Measurements from ENCODE around the gene JPH4.
A peak's percentile ranks its signal among the peaks of the same experiment; 100 is the strongest.
"Not testable (repeated sequence)": the region's sequence is repeated elsewhere in the genome, so short reads cannot be mapped to it uniquely, and the experiment has no call there.

The JPH4 gene

DNA sequence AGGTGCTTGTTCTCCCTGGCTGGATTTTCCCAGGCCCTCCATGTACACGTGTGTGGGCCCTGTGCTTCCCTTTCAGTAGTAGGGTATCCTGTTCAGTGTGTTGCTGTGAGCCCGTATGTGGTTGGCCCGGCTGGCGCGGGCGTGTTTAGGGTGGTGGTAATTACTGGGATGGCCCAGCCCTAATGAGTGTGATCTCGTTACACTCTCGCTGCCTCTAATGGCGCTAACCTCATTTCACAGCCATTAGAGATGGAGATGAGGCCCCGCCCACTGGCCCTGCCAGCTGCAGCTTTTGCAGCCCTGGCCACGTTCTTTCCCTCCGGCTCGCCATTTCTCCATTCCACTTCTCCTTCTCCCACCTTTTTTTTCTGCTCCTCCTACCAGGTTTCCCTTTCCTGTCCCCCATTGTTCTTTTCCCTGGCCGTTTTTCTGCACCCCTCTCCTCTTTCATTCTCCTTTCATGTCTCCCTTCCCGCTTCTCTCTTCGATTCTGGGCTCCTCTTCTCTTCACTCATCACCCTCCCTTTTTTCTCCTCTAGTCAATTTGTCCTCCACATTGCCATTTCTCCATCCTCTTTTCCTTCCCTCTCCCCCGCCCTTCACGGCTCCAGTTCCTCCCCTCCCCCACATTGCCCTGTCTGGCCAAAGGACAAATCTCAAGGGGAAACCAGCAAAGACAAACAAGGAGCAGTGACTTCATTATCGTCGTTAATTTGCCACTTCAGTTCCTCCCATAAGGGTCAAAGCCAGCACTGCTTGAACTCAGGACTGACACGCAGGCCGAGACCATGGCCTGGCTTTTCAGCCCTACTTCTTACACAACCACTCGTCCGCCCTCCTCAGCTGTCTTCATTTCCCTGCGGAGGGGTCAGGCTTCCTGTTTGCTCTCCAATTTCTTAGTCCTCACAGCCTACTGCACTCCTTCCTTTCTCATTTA lies 33.8 kb downstream of the JPH4 start:
- DNase-seq: no peak

- DNase-seq: no peak
Observed at GRCh38 chr14:23543403-23543802, 35.2 kb downstream of the JPH4 start.

DNA sequence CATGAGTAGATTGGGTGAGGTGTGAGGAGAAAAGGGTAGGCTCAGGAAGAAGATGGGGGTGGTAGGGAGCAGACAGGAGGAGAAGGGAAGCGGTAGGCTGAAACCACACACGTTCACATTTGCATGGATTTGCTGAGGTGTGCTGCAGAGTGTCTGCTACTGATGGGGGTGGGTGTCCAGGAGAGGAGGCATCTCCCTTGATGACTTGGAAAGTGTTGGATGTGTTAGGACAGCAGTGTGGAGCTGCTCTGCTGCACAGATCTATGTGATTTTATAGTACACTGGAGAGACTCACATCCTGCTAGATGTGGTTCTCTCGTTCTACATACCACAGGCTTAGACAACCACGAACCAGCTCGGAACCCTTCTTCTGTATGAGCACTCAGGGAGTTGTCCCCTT lies 36.3 kb downstream of the JPH4 start:
- DNase-seq: no peak

- no peak for DNase-seq
Observed at GRCh38 chr14:23540141-23540469, 38.5 kb downstream of the JPH4 start.

DNA sequence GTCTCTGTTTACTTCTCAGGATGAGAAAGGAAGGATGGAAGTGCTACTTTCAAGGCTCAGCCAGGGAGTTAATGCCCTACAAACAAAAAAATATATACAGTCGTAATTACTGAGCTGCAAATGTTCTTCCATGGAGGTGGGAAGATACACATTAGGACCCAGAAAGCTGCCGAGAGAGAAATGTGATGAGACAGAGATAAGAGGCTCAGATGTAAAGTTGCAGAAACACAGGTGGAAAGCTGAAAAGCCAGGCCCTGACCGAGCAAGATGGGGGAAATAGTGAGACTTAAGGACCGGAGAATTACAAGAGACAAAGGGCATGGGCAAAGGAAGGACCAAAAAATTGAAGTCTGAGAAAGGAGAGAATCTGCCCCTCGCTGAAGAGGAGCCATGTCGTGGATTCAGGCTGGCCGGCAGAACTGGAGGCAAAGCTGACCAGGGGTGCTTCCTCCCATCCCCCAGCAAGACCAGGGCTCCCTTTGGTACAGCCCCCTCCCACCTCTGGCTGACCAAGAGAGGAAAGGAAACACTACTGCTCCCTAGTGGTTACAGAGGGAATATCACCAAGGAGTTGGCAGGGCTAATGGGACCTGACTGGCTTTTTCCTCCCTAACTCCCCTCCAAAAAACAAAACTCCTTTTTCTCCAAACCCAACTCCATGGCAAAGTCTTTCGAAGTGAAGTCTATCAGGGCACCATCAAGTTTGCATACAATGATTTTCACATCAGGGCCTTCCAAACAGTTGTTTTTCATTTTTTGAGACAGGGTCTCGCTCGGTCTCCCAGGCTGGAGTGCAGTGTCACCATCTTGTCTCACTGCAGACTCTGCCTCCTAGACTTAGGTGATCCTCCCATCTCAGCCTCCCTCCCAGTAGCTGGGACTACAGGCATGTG lies 39.1 kb downstream of the JPH4 start:
- DNase-seq: peak; percentile 70

DNA sequence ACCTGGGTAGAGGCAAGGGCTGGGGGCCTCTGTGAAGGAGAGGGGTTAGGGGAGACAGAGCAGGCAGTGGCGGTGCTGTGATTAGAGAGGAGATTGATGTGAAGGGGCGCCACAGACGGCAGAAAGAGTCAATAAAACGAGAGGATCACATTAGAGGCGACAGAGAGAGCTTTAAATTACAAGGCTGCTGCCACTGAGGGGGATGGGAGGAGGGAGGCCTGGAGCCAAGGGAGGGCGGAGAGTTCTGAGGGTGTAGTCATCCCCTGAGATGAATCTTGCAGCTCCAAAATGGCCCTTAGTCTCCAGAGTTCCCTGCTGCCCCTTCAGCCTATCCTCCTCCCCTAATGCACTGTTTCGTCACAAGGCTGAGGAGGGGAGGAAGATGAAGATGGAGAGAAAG lies 39.8 kb downstream of the JPH4 start:
- no peak for DNase-seq

DNA sequence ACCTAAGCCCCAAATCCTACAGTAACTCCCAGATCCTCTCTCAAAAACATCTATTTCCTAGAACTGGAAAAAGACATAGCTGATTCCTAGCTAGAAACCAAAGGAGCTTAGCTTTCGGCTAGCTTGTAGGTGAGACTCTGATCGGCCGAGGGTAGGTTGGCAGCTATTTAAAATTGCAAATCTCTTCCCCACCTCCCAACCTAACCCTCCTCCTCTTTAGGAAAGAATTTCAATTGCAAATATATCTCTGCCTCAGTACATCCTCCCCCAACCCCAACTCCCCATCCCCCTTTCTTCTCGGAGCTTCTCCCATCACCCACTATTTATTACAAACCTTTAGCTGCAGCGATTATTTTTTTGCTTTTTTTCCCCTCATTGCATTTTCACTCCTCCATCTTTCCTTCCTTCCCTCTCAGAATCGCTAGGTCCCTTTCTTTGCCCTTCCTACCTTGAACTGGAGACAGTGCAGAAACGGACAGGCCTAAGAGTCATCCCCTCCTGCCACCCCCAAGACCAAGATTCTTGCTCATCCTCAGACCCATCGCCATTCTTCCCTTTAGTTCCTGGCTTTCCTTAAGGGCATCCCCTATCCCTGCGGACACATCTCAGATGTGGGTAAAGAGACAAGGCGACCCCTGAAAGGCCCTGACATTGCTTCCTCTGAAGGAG lies 40.4 kb downstream of the JPH4 start:
- DNase-seq: no peak

GRCh38 chr14:23537351-23538049 lies 41.1 kb downstream of the JPH4 start:
- no peak for DNase-seq

DNA sequence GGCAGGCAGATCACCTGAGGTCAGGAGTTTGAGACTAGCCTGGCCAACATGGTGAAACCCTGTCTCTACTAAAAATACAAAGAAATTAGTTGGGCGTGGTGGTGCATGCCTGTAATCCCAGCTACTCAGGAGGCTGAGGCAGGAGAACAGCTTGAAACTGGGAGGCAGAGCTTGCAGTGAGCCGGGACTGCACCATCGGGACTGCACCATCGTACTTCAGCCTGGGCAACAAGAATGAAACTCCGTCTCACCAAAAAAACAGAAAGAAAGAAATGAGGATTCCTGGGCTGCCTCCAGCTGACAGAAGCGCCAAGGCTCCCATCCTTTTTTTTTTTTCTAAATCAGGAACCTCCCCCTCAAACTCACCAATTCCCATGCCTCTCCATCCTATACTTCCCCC lies 41.7 kb downstream of the JPH4 start:
- not testable (repeated sequence) for DNase-seq

DNA sequence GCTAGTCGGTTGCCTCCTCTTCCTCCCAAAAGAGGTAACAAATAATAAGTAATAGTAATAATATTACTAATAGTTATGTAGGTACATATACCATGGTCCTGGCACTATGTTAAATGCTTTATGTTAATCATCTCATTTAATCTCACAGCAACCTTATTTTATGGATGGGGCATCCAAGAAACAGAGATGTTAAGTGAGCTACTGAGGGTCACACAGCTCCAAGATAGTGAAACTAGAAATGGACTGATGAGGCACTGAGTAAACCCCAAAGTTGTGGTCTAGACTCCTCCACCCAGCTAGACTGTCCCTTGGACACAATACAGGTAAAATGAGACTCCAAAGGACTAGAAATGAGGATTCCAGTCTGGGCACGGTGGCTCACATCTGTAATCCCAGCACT lies 42.1 kb downstream of the JPH4 start:
- DNase-seq: no peak

GRCh38 chr14:23535943-23536342 lies 42.6 kb downstream of the JPH4 start:
- DNase-seq: no peak

DNA sequence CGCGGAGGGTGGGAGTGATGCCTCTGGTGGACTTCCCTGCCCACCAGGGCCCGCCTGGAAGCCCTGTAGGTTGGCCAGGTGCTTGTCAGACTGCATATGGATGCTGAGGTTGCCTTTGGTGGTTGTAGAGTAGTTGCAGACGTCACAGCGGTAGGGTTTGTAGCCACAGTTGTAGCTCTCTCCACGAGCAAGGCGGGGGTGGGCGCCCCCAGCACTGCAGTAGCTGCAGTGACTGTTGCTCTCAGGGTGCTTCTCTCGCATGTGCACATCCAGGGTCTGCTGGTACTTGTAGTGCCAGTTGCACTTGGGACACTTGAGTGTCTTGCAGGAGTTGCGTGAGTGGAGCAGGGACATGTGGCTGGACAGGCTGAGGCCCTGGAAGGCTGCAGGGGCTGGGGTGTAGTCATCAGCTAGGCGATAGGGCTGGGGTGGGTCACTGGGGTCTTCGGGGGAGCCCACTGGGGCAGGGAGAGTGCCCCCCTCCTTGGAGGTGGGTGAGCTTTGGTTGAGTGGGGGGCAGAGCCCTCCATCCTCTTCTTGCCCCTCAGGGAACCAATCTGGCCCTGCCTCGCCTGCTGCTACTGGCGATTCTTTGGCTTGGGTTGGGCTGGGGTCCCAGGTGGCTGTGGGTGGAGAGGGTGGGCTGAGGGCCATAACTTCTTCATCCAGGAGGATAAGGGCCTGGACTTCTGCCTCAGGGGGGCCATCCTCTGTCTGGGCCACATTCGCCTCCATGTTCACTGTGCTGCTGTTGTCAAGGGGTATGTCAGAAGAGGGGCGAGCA lies 44.7 kb downstream of the JPH4 start:
- no peak for DNase-seq

DNA sequence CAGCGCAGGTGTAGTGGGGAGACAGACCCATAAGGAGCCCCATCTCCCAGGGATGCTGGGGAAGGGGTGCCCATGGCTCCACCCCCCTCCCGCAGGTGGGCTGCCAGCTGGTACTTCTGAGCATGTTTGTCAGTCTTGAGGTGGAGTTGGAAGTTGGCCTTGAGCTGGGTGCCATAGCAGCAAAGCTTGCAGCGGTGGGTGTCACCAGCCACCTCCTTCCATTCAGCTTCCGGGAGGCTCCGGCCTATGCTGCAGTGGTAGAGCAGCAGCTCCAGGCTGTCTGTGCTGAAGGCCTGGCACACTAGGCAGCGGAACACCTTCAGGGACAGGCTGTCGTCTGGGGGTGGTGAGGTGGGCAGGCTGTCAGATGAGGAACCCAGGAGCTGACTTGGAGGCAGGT lies 45.9 kb downstream of the JPH4 start:
- DNase-seq: no peak

GRCh38 chr14:23531391-23531790 lies 47.2 kb downstream of the JPH4 start:
- no peak for DNase-seq

DNA sequence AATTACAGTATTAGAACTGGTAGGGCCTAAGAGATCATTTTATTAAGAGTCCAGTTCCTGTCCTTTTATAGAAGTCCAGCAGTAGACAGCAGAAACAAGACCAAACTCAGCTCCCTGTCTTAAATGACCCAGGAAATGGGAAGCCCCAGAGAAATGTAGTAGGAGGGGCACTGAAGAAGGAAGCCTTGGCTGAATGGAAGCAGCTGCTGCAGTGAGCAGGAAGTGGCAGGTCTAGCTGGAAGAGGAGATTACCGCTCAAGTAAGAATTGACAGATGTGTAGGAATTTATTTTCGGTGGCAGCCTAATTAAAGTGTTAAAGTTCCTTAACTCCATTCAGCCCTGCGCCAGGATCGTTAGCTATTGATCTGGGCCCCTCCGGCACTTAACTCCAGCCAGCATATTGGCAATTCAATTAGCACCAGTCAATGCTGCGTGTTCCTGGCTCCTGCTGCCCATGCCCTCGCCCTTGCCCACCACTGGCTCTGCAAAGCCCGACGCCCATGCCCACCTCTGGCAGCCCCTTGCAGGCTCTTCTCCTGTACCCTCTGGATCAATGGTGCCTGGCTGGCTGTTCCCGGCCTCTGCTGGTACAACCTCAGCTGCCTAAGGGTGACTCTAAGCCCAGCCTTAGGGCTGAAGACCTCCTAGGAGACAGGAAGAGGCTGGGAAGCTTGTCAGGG lies 48.1 kb downstream of the JPH4 start:
- DNase-seq: peak; percentile 64

DNA sequence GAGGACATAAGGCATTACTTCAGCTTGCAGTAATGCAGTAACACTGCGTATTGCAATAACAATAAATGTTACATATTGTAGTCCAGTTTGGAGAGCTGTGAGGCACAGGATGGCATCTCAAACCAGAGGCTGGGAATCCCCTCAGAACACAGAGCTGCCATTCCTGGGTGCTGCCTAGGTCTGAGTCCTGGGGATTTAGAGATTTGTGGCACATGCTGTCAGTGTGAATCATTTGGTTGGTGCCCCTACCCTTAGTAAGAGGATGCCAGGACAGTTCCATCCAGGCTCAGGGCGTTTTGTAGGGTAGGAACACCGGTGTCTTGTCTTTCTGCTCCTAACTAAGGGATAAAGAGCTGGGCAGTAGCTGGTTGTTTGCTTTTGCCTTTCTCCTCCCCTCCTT lies 49.6 kb downstream of the JPH4 start:
- DNase-seq: no peak

DNA sequence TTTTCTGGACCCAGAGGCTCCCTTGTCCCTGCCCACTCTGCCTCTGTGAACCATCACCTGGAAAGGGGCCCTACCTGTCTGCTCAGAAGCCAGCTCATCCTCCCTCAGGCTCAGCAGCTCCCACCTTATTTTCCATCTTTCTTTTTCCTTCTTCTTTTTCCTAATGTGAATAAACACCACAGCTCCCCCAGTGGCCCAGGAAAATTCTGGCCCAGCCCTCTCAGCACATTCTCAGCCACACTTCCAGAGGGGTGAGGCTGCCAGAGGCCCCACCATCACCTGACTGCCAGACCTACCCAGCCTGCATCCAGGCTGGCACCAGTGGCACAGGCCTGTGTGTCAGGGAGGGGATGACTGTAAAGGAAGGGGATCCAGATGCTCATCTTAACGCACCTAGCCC lies 50.0 kb downstream of the JPH4 start:
- no peak for DNase-seq

GRCh38 chr14:23525611-23526010 lies 53.0 kb downstream of the JPH4 start:
- DNase-seq: no peak

DNA sequence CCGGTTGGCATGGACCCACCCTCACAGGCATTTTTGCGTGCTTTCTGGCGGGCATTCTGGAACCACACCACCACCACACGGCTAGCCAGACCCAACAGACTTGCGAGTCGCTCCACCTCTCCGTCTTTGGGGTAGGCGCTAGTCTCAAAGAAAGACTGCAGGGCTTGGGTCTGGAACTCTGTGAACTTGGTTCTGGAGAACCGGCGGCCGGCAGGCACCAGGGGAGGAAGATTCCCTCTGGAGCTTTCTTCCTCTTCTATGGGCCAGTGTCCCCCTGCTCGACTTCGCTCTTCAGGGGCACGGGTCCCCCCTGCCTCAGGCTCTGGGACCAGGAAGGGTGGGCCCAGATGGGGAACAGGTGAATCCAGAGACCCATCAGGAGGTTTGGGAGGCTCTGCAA lies 53.6 kb downstream of the JPH4 start:
- no peak for DNase-seq

GRCh38 chr14:23523229-23524016 lies 55.2 kb downstream of the JPH4 start:
- DNase-seq: no peak

All from hematopoietic multipotent progenitor cell treated with erythropoietin and hydrocortisone succinate and interleukin-3 and kit ligand, for 4 days (in vitro differentiated cells).